Measurements from ENCODE around the gene ENPEP.

DNA sequence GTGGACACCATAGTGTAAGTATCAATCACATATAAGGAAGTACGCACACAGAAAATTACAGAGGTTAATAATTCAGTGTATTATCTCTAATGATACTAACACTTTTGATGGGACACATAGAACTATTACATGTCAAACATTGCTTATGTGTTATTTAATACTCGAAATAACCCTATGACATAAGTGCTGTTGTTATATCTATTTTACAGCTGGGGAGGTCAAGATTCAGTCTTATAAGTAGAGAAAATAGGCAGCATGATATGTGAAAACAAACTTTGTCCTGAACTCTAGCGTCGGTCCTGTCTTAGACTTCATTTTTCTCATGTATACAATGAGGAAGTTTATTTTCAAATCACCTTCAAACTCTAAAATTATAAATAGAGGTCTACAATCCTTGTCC is 23.2 kb downstream of the ENPEP start:
- TF ChIP-seq EZH2 (IDR thresholded peaks at IDR 0.05) (no peak), POLR2AphosphoS5 (IDR thresholded peaks at IDR 0.05; ENCODE audit: borderline replicate concordance, low read depth, low read length) (no peak), FOXP2 (optimal IDR thresholded peaks at IDR 0.05; ENCODE audit: control extremely low read depth, extremely low read length, insufficient read depth) (no peak)

Measured in SK-N-MC (cell line).